CD4-positive, CD25-positive, alpha-beta regulatory T cell (primary cell): ENCODE measurements around the gene ABT1. TPM values are rescaled to one million over a fixed set of nuclear protein-coding genes. Genes with fewer than 3 reads are reported as not detected.
A peak's percentile ranks its signal among the peaks of the same experiment; 100 is the strongest.

Experiments
- ATAC-seq, 2 donors: fragments of 150-1000 bp; cut with Tn5 transposase; one replicate each; pipeline ENCODE4 v1.10.0; 2021; ENCODE audit warnings: low read depth in 2 of 2, moderate number of reproducible peaks in 2 of 2, moderate library complexity in 1 of 2
- DNase-seq, 3 donors: peaks; one replicate each; pipeline versions ENCODE4 v3.0.0 to v3.0.0-alpha.2; 2012 to 2022; ENCODE audit warnings: mixed read lengths in 1 of 3
- H3K27ac ChIP-seq: one replicate; pipeline ENCODE4 v1.7.0; 2013; ENCODE audit warnings: mild to moderate bottlenecking, low read length; ENCODE audit not compliant: insufficient read depth, poor library complexity, severe bottlenecking
- H3K27me3 ChIP-seq: one replicate; pipeline ENCODE4 v1.7.0; 2013; ENCODE audit warnings: low read length; ENCODE audit not compliant: control insufficient read depth, insufficient read depth
- H3K36me3 ChIP-seq: one replicate; pipeline ENCODE4 v1.7.0; 2013; ENCODE audit warnings: mild to moderate bottlenecking, low read length, moderate library complexity; ENCODE audit not compliant: control insufficient read depth, insufficient read depth
- H3K4me1 ChIP-seq: 2 replicates; pipeline ENCODE4 v1.7.0; 2013; ENCODE audit warnings: mild to moderate bottlenecking, low read length; ENCODE audit not compliant: insufficient read depth, control insufficient read depth, poor library complexity, severe bottlenecking
- H3K4me3 ChIP-seq: one replicate; pipeline ENCODE4 v1.7.0; 2013; ENCODE audit warnings: low read depth, mild to moderate bottlenecking, low read length, moderate library complexity
- H3K9me3 ChIP-seq, 2 experiments: 1 replicate in 1 of 2; 2 replicates in 1 of 2; pipeline ENCODE4 v1.7.0; 2013; ENCODE audit warnings: low read length in 2 of 2, mild to moderate bottlenecking in 1 of 2, moderate library complexity in 1 of 2; ENCODE audit not compliant: control insufficient read depth in 2 of 2
- H3K27ac Mint-ChIP-seq, 3 donors: one replicate each; pipeline ENCODE4 v1.8.0; 2020 to 2022; ENCODE audit warnings: mild to moderate bottlenecking in 3 of 3, mixed read lengths in 3 of 3, moderate library complexity in 2 of 3
- H3K27me3 Mint-ChIP-seq: one replicate; pipeline ENCODE4 v1.8.0; 2022; ENCODE audit warnings: mild to moderate bottlenecking, mixed read lengths
- H3K36me3 Mint-ChIP-seq: one replicate; pipeline ENCODE4 v1.8.0; 2020; ENCODE audit warnings: mixed read lengths
- H3K4me1 Mint-ChIP-seq, 4 donors: one replicate each; pipeline ENCODE4 v1.8.0; 2020 to 2022; ENCODE audit warnings: mixed read lengths in 4 of 4, mild to moderate bottlenecking in 1 of 4
- H3K4me3 Mint-ChIP-seq, 4 donors: one replicate each; pipeline ENCODE4 v1.8.0; 2020 to 2022; ENCODE audit warnings: mild to moderate bottlenecking in 4 of 4, mixed read lengths in 4 of 4, moderate library complexity in 3 of 4
- H3K9me3 Mint-ChIP-seq, 7 donors: one replicate each; pipeline ENCODE4 v1.8.0; 2020 to 2022; ENCODE audit warnings: mixed read lengths in 7 of 7, mild to moderate bottlenecking in 3 of 7, moderate library complexity in 2 of 7
- polyA plus RNA-seq, 4 donors: library from polyadenylated mRNA; unstranded; fragments of 300-500 nt; fragmentation: Illumina TruSeq; gene quantifications; one replicate each; pipeline ENCODE4 v1.2.3, GENCODE V29; 2021
- total RNA-seq: library from RNA; stranded (reverse); gene quantifications from one replicate; pipeline ENCODE4 v1.2.3, GENCODE V29; 2022

Gene ABT1
- total and polyA plus RNA-seq, 5 donors from 2014 or later, result 29.4 to 64.0 (median 57.5) TPM

DNA sequence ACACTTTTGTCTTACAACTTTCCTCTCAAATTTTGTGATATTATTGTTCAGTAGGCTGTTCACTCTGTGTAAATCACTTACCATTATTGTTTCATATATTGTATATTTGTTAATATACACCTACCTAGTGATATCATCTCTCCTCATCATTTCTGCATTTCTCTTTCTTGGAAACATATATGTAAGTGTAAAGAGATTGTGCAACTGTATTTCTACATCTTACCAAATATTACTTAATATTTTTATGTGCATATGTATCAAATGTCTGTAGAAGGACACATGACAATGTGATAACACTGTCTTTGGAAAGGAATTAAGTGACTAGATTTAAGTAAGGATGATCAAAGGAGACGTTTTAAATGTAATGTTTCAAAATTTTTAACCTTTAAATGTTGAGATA is 32.6 kb downstream of the ABT1 start:
- H3K27ac Mint-ChIP-seq, result no peak overlapping the region
- ATAC-seq (no peak), DNase-seq (no peak)
- no peak overlapping the region for H3K27ac ChIP-seq
- peaks cover 17 to 19% of the 10 kb centered on the region in 2 experiments for H3K9me3 ChIP-seq
- no peaks in the 10 kb centered on the region for H3K27me3 Mint-ChIP-seq
- no peak overlapping the region for H3K4me3 Mint-ChIP-seq
- H3K4me3 ChIP-seq, result no peak overlapping the region
- H3K4me1 Mint-ChIP-seq, result no peaks in the 10 kb centered on the region
- no peaks in the 10 kb centered on the region for H3K4me1 ChIP-seq
- peaks cover 0 to 16% (median 5%) of the 10 kb centered on the region in 7 donors for H3K9me3 Mint-ChIP-seq
- H3K36me3 Mint-ChIP-seq, result peaks cover 7% of the 10 kb centered on the region
- H3K27me3 ChIP-seq, result peaks cover 2% of the 10 kb centered on the region
- no peaks in the 10 kb centered on the region for H3K36me3 ChIP-seq

DNA sequence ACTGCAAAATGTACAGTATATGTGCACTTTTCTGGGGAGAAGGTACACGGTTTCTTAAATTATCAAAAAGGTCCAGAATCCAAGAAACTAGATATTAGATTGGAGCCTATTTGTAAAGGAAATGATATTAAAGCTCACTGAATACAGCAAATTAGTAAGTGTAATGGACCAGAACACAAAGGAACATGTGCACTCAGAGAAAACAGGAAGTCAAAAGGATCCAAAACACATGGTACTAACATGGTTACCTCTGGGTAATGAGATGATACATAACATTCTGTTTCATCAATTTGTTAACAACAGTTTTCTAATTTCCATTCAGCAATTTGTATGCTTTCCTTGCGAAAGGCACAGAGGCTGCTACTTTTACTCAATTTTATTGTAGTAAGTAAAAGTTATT is 44.1 kb downstream of the ABT1 start:
- Histone ChIP-seq H3K4me1 (no peaks in the 10 kb centered on the region), H3K27me3 (no peaks in the 10 kb centered on the region), H3K9me3 (peaks cover 55 to 61% of the 10 kb centered on the region in 2 experiments), H3K36me3 (peaks cover 57% of the 10 kb centered on the region), H3K27ac (no peak overlapping the region), H3K4me3 (no peak overlapping the region)
- H3K27ac Mint-ChIP-seq, result no peak overlapping the region
- no peak overlapping the region for H3K4me3 Mint-ChIP-seq
- peaks cover 0 to 2% (median under 1%) of the 10 kb centered on the region in 4 donors for H3K4me1 Mint-ChIP-seq
- no peaks in the 10 kb centered on the region for H3K27me3 Mint-ChIP-seq
- DNase-seq (no peak), ATAC-seq (no peak)
- H3K9me3 Mint-ChIP-seq, result peaks cover 5 to 49% (median 32%) of the 10 kb centered on the region in 7 donors
- peaks cover 60% of the 10 kb centered on the region for H3K36me3 Mint-ChIP-seq

DNA sequence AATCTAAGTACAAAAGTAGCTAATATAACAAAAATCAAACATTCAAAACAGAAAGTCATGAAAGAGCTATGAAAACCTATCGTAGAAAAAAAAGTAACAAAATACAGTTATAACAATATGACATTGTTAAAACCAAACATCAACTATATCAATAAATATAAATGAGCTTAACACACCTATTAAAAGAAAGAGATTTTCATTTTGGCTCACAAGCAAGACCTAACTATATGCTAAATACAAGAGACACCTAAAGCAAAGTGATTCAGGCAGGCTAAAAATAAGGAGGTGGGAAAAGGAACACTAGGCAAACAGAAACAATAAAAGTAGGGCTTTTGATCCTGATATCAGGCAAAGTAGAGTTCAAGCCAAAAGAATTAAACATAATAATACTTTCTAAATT is 49.3 kb downstream of the ABT1 start:
- H3K36me3 Mint-ChIP-seq, result peaks cover 56% of the 10 kb centered on the region
- Histone ChIP-seq H3K36me3 (peaks cover 45% of the 10 kb centered on the region), H3K27me3 (no peaks in the 10 kb centered on the region), H3K27ac (no peak overlapping the region), H3K4me1 (no peaks in the 10 kb centered on the region), H3K4me3 (no peak overlapping the region), H3K9me3 (peaks cover 53 to 69% of the 10 kb centered on the region in 2 experiments)
- ATAC-seq (no peak), DNase-seq (no peak)
- no peak overlapping the region for H3K27ac Mint-ChIP-seq
- peaks cover 4 to 14% (median 6%) of the 10 kb centered on the region in 4 donors for H3K4me1 Mint-ChIP-seq
- no peaks in the 10 kb centered on the region for H3K27me3 Mint-ChIP-seq
- peaks cover 4 to 52% (median 30%) of the 10 kb centered on the region in 7 donors for H3K9me3 Mint-ChIP-seq
- peak overlapping the region in 1 of 4 donors; percentile 61 for H3K4me3 Mint-ChIP-seq

Other genes starting within 250 kb of the ABT1 start
- gene BTN3A2, start 231.8 kb upstream of the ABT1 start, total RNA-seq, result 135 TPM
- gene BTN3A2, start 231.8 kb upstream of the ABT1 start, polyA plus RNA-seq, result 100 to 1,000 TPM; 135 to 224 (median 140) TPM
- 62.3 TPM for gene BTN2A2, start 213.8 kb upstream of the ABT1 start, total RNA-seq
- 1 to 10 TPM; 4.5 to 9.5 (median 6.8) TPM for gene BTN2A2, start 213.8 kb upstream of the ABT1 start, polyA plus RNA-seq
- gene BTN3A1, start 194.7 kb upstream of the ABT1 start, total RNA-seq, result 279 TPM
- gene BTN3A1, start 194.7 kb upstream of the ABT1 start, polyA plus RNA-seq, result 10 to 100 TPM; 67.4 to 100.0 (median 71.2) TPM
- 125 TPM for gene BTN3A3, start 156.4 kb upstream of the ABT1 start, total RNA-seq
- gene BTN3A3, start 156.4 kb upstream of the ABT1 start, polyA plus RNA-seq, result 10 to 100 TPM; 79.3 to 91.5 (median 82.7) TPM
- 35.9 TPM for gene BTN2A1, start 139.0 kb upstream of the ABT1 start, total RNA-seq
- gene BTN2A1, start 139.0 kb upstream of the ABT1 start, polyA plus RNA-seq, result 10 to 100 TPM in 3 of 4 donors, 1 to 10 TPM in 1; 9.7 to 14.5 (median 12.2) TPM
- not detected for gene BTN1A1, start 96.7 kb upstream of the ABT1 start, total RNA-seq
- gene BTN1A1, start 96.7 kb upstream of the ABT1 start, polyA plus RNA-seq, result under 1 TPM in 1 of 4 donors, not detected in 3; 0.33 TPM
- 59.5 TPM for gene HMGN4, start 58.6 kb upstream of the ABT1 start, total RNA-seq
- 100 to 1,000 TPM; 177 to 214 (median 197) TPM for gene HMGN4, start 58.6 kb upstream of the ABT1 start, polyA plus RNA-seq
- 2.8 TPM for gene ZNF322, start 62.8 kb downstream of the ABT1 start, total RNA-seq
- gene ZNF322, start 62.8 kb downstream of the ABT1 start, polyA plus RNA-seq, result 1 to 10 TPM; 5.5 to 8.4 (median 7.6) TPM